Stimulated activated CD4-positive, alpha-beta T cell treated with anti-CD3 and anti-CD28 coated beads, Interleukin-15, amount 100 ng/mL, for 48 hours (primary cell): Measurements from ENCODE around the gene PPP1R27.
A peak's percentile ranks its signal among the peaks of the same experiment; 100 is the strongest.

ENCODE experiments used
- DNase-seq, 2 donors: peaks; one replicate each; pipeline ENCODE4 v3.0.0-alpha.2; 2020; ENCODE audit warnings: low read depth in 2 of 2

Gene PPP1R27, protein sequence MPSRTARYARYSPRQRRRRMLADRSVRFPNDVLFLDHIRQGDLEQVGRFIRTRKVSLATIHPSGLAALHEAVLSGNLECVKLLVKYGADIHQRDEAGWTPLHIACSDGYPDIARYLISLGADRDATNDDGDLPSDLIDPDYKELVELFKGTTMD

DNA sequence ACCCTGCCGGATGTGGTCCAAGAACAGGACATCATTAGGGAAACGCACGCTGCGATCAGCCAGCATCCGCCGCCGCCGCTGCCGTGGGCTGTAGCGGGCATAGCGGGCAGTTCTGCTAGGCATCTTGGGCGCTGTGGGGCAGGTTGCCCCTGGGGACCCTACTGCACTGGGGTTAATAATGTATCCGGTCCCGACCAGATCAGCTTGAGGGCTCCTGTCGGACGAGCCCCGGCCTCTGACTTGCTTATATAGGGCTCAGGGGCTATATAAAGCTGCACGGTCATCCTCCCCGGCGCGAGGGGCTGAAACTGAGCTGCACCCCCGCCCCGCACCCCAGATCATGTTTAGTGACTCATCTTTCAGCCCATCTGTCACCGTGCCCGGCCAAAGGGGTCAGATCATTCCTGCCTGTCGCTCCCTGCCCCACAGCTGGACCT is at the start of gene PPP1R27:
Gene PPP1R27, minus strand, starts transcription at position 220 of the 437 bp plus-strand sequence. Its CDS starts 97 bp downstream, at position 123.
- DNase-seq = no peak

DNA sequence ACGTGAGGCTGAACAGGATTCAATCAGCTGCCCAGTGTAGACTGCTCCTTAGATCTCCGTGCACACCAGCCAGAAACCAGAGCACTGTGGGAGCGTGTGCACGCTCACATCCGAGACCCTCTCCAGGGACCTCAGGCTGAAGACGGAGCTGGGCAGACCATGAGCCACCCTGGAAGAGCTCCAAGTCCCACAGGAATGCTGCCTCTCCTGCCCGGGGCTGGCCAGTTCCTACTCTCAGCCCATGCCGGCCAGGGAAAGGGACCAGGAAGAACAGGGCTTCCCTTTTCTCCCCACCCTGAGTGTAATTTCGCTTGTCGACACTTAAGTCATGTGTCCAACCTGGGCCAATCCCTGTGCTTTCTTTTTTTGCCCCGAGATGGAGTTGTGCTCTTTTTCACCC is 49.7 kb upstream of the PPP1R27 start:
- DNase-seq = no peak

DNA sequence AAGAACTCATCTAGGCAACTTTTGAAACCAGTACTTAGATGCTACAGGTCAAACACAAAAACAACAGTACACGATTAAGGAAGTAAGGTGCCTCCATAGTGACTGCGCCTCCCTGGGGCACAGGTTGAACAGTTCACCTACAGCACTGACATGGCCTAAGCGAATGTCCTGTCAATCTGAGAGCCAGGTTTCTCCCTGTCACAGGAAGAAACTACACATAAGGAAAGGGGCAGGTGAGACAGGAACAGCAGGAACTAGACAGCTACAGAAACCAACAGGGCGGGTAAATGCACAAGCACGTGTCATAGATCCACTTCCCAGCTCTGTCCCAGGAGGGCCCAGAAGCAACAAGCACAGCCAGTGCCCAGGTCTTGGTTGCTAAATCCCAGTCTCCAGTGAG is 44.3 kb upstream of the PPP1R27 start:
- DNase-seq = no peak

DNA sequence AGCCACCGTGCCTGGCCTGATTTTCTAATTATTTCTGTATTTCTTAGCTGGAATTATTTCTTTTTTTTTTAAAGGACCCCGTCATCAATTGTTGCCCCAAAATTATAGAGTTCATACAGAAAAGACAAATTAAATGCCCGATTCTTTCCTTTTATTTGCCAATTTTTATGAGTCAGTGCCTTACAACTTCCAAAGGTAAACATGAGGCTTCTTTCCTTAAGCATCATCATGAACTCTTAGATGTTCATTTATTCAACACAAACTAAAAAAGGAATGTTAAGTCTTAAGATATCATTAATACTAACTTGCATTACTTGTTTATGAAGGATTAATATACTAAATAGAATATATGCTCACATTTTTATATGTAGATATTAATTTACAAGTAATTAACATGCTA is 43.4 kb upstream of the PPP1R27 start:
- DNase-seq = no peak

DNA sequence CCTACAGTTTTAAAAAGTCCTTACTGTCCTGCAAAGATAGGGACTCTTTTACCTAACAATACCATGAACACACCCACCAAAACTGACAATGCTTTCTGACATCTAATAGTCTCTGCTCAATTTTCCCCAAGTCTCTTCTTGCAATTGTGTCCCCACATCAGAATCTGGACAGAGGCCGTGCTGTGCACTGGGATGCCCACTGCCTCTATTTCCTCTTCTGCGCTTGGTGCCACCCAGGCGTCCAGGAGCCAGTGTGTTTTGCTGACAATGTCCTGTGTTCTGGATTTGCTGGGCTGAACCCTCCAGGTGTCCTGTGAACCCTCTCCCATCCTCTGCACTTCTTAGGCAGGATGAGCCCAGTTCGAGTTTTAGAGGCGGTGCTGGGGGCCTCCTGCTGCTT is 42.7 kb upstream of the PPP1R27 start:
- DNase-seq = no peak

DNA sequence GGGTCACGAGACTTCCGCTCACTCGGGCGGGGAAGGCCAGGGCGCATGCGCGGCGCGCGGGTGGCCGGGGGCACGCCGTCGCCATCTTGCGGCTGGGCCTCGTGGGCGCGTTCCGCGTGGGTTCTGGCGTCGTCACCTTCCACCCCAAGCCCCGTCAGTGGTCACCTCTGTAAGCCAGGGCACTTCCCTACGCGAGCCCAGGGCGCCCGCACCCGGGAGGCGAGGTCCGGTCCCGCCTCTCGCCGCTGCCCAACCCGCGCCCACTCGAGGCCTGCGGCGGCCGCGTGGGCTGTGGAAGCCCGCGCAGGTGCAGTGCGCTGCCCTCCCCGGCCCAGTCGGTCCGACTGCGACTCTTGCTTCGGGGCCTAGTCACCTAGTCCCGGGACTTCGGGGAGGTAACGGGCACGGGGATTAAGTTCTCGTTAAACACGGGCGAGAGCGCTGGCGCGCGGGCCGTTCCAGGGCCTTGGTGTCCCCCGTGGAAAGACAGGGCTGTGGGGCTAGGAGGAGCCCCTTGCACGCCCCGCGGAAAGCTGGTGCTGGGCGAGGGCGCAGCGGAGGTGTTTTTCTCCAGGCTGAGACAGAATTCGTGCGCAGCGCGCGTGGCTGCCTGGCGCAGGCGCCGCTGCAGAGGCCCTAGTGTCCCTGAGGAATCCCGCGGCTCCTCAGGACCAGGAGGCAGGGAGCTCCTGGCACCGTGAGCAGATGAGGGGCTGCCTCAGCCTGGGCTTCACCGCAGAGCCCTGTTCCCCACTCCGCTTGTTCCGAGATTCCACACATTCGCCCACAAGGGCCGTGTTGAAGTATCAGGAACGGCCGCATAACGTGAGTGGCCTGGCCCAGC is 36.8 kb upstream of the PPP1R27 start:
- DNase-seq = peak; percentile 93

DNA sequence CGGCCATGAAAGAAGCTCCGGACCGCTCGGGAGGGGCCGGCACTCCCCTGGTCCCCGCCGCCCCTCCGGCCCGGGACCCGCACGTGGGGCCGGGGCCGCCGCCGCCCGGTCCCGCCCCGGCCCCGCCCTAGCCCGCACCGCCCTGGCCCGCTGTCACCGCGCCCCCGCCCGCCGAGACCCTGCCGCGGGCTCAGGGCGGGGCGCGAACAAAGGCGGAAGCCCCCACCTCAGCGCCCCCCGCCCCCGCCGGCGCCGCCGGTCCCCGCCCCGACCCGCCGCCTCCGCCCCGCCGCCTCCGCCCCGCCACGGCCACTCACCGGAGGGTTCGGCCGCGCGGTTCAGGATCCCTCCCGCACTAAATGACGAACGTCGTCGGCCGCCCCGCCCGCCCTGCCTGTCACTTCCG is 36.1 kb upstream of the PPP1R27 start, which contains the start of gene ARHGDIA:
Gene ARHGDIA, minus strand, starts transcription at position 357 of the 406 bp plus-strand sequence. CDS start 1,407 bp downstream, outside the sequence.
- DNase-seq = no peak

DNA sequence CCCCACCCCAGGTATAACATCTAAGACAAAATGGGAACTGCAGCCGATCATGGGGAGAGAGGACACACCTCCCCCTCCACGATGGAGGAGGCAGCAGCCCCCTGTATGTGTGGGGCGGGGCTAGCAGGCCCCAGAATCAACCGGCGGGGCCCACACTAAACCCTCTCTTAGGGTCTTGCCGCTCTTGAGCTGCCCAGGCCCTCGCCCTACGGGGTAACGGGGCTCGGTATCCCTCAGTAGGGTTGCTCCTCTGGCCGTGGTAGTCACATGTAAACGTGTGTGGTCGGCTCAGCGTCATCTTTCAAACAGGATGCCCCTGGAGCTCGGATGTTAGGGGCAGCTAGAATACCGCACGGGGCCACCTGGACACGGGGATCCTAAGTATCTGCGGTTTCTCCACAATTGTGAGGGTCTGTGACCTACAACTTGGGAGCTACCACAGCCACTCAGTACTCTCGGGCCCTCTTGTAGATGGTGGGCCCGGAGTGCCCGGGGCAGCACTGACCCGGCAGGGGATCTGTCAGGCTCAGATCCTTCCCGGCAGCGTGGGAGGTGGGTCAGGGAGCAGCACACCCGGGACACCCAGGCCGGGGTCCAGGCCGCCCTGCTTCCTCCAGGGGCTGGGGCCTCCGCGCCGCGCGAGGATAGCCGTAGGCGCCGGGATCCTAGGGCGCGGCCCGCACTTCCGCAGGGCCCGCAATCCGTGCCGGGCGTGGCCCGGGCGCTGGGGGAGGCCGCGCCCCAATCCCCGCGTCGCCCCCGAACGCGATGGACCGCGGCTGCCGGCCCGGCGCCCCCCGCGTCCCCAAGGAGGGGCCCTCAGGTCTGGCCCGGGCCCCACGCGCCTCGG is 35.5 kb upstream of the PPP1R27 start:
- DNase-seq = no peak

DNA sequence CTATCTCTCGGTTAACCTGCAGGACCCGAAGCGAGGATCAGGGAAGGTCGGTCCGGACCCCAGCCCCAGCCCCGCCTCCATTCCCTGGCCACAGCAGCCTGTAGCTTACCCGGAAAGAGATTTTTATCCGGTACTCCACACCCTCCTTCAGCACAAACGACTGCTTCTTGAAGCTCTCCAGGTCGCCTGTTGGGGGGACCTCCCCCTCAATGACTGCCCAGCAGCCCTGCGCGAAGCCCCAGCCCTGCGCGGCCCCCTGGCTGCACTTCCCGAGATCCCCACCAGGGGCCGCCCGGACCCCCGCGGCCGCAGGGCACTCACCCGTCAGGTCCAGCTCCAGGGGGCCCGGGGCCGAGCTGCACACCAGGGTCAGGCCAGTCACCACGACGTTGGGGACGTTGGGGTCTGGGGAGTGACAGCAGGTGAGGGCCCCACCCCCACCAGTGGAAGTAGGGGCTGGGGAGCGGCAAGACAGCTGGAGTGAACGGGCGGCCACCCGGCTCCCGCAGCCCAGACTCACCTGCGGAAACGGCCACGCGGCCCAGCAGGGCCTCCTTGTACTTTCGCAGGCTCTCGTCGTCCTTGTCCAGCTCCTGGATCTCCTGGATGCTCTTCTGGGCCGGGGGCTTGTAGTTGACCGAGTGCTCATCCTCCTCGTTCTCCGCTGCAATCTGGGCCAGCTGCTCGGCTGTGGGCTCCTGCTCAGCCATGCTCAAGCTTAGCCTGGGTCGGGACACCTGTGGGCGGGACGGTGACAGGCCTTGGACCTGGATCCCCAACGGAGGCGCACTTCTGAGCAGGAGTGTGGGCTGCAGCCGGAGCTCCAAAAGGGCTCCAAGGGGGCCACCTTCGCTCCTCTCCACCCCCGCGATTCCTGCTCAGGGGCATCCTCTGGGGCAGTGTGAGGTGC is 34.6 kb upstream of the PPP1R27 start:
- DNase-seq = no peak

DNA sequence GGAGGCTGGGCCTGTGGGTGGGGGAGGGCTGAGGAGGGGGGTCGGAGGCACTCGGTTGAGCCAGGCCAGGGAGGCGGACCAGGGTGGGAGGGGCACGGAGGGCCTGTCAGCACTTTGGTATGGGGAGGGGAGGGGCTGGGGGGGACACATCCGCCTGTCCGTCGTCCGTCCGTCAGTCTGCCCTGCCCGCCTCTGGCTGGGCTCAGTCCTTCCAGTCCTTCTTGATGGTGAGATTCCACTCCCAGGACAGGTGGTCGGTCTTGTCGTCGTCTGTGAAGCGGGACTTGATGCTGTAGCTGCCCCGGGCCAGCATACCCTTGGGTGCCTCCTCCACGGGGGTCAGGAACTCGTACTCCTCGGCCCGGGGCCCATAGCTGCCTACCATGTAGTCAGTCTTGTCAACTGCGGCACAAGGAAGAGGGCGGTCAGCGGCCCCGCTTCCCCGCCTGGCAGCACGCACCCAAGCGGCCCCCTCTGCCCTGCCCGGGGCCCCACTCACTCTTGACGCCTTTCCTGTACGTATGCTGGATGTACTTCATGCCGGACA is 33.9 kb upstream of the PPP1R27 start:
- no peak for DNase-seq

DNA sequence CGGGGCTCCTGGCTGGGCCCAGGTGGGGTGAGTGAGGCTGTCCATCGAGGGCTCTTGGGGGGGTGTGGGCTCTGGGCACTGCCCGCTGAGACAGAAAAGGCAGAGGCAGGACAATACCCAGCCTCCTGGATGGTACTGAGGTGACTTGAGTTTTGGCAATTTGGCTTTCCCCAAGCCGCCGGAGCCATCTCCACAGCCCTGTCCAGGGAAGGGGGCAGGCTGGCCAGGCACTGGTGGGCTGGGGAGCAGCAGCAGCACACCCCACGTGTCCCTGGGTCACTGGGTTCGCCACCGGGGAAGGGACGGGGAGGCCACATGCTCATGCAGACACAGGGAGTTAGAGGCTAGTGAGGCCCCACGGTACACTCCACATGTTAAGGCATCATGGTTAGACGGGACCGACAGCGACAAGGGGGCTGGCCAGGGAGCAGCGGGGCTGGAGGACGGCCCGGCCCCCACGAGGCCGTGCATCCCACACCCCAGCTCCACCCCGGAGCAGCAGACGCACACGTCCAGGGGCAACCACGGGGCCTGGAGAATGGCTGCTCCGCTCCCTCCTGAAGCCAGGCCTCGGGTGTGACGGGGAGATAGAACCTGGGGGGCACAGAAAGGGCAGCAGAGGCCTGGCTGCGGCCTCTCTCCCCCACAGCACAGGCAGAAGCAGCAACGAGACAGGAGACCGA is 33.3 kb upstream of the PPP1R27 start:
- no peak for DNase-seq

DNA sequence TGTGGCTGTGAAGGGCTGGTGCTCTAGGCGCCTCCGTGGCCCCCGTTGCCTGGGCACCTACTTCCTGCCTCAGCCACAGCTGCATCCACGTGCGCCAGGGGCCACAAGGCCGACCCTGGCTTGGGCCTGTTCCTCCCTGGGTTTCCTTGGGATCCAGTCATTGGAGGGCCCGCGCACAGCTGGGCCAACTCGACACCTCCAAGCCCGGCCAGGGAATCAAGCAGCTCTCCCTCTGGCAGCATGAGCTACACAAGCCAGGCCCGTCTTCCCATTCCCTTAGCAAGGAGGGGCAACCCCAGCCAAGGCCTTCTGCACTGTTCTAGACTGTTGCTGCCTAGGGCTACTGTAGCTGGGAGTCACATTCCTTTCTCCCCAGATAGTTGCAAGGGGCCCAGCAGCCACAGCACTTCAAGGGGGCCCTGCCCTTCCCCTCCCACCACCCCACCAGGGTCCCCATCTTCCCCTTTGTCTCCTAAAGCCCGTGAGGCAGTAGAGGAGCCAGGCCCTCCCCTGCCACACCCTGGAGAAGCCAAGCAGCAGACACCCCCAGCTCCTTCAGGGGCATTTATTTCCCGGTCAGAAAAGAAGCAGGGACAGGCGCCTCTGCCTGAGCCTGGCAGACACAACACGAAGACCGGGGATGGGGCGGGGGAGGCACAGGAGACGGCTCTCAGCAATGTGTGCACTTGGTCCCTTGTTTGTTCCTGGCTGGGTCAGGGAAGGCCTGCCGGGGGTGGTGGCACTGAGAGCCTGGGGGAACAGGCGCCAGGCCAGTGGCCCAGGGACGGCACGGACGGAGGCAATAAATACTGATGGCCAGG is 32.5 kb upstream of the PPP1R27 start:
- DNase-seq = no peak

DNA sequence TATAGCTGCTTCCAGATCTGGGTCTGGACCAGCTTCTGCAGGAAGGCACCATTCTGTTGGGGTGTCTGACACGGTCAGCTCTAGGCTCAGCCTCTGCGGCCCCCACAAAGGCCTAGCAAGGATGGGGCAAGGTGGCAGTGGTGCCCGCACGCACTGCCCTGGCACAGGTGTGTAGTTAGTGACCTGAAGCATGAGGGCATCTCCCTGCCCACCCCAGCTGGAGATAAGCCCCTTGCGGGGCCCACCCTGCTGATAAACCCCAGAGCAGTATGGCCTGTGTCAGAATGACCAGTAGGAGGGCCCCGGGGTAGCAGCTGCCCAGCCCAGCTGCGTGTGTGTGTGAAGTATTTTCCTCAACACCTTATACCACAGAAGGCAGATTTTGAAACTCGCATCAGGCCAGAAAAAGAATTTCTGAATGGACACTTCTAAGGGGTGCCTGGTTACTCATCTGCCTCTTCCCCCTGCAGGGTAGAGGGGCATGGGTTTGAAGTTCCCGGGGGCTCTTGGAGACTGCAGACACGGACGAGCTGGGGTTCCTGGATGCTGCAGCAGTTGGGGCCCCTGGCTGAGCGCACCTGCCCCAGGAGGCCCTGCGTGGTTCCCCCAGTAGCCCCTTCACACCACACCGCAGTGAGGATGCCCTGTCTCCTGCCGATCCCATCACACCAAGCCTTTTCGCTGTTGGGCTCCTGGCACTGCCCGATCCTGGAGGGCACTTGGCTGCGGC is 31.8 kb upstream of the PPP1R27 start:
- DNase-seq = no peak

DNA sequence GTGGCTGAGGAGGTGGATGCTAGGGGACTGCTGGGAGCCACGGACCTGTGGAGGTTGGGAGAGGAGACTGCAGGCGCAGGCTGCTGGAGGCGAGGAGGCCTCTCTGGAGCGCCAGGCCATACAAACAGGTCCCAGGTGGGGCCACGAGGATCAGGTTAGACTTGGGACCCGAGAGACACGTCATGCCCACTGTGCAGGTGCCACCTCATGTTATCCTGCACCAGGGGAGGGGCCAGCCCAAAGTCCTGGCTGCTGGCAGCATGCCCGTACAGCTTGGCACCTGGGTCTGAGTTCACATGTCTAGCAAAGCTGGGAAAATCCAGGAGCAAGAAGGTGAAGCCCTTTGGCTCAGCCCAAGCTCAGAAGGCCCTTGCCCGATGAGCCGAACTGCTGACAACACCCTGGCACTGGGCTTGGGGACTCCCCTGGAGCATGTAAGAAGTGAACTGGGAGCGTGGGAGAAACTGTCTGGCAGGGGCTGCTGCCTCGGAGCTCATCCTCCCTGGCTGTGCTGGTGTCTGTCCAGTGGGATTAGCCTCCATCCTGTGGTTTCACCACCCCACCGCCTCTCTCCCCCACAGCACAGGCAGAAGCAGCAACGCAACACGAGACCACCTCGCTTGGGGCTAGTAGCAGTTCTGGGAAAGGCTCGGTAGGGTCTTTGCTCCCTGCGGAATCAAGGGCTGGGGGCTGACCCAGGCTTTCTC is 31.0 kb upstream of the PPP1R27 start:
- no peak for DNase-seq

DNA sequence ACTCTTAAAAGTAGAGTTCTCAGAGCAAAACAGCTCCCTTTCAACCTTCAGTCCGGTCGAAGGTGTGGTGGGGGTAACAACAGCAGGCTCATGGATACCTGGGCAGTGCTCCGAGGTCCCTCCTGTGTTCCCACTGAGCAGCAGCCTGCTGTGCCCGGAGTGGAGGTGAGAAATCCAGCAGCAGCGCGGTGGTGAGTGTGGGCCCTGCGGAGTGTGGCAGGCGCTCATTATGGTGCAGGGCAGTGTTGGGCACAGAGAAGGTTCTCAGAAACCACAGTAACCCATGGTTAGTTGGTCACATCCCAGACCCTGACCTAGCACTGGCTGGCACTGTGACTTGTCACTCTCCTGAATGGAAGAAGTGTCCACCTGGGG is 30.5 kb upstream of the PPP1R27 start:
- DNase-seq = no peak

DNA sequence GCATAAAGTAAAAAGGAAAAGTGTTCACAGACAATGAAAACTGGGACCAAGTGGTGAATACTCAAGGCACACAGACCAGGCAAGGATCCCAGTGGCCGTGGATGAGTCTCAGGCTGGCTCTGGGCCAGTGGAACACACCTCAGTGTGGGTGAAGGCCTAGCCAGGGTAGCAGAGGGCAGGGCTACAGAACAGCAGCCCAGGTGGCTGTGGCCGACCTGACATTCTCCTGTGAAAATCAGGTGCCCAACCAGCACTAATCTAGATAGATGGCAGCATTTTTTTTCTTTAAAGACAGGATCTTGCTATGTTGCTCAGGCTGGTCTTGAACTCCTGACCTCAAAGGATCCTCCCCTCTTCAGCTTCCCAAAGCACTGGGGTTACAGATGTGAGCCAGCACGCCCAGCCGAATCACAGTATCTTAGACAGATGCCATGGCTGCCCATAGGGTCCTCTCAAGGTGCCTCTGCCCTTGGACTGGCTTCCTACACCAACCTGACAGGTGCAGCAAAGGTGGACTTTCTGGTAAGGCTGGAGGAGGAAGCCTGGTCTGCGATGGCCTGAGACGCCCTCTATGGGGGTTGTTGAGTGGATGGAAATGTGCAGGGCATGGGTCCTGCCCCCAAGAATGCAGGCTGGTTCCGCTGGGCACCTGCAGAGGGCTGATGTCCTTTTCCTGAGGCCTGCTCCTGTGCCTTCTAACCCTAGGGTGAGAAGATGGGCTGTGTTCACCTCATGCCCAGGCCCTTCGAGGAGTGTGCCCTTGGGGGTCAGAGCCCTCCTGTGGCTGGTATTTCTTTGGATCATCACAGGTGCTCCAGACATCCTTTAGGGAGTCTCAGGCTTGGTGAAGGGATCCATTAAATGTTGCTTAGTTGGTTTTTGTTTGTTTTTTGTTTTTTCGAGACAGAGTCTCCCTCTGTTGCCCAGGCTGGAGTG is 29.3 kb upstream of the PPP1R27 start:
- DNase-seq = no peak

DNA sequence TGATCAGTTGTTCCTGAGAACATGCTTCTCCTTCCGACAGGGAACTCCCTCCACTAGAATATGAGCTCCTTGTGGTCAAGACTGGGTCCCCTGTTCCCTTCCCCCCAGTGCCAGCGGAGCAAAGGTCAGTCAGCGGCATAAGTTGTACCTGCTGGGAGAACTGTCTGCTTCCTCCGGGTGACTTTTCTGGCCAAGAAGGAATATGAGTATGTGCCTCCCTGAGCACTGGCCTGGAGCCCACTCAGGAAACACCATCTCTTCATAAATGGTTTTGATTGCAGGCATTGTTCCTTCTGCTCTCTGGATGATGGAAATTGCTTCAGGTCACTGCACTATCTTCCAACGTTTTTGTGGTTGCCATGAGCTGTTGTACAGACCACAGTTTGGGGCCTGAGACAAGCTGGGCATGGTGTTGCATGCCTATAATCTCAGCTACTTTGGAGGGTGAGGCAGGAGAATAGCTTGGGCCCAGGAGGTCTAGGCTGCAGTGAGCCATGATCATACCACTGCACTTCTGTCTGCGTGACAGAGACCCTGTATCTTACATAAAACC is 28.3 kb upstream of the PPP1R27 start:
- DNase-seq = no peak
